Stimulated activated naive CD4-positive, alpha-beta T cell treated with Interleukin-2 at 50 U/mL for 16 hours (primary cell): ENCODE data around the gene KIAA0232.
"Not testable (repeated sequence)": the region's sequence is repeated elsewhere in the genome, so short reads cannot be mapped to it uniquely, and the experiment has no call there.

Experiments
- DNase-seq: peaks from one replicate; lab custom pipeline; 2025; lab: John Stamatoyannopoulos, UW

KIAA0232 gene

DNA sequence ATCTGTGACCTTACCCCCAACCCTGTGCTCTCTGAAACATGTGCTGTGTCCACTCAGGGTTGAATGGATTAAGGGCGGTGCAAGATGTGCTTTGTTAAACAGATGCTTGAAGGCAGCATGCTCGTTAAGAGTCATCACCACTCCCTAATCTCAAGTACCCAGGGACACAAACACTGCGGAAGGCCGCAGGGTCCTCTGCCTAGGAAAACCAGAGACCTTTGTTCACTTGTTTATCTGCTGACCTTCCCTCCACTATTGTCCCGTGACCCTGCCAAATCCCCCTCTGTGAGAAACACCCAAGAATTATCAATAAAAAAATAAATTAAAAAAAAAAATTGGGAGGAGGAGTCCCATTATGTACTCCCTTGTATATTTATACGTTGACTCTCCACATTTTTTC lies 26.2 kb upstream of the KIAA0232 start:
- not testable (repeated sequence) for DNase-seq

DNA sequence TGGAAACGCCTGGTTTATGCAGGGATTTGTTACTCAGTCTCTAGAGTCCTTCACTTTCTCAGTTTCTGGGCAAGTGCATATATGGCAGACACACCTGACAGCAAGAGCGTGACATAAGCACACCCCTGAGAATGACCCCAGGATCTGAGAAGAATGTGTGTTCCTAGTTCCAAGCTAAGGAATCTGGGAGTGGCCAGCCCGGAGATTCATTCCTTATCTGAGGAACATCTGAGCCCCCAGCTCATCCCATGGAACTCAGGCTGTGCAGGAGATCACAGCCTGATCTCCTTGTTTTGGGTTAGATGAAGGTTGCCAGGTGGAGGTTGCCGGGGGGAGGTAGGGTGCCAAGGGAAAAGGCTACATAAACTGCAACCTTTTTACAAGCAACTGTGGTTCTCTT lies 23.8 kb upstream of the KIAA0232 start:
- no peak for DNase-seq

DNA sequence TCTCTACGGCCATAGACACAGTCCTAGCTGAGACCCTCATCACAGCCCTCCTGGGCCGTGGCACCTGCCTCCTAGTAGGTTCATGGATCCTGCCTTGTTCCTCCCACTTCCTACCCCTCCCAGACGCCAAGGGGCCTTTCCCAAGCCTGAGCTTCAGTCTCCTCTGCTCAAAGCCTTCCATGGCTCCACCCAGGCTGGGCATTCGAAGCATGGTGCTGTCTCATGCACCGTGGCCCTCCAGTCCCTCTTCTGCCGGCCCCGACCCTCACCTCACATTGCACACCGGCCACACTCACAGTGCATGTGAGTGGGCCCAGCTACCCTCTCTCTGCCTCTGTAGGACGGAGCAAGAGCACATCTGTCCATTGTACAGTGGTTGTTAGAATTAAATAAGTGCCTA lies 21.7 kb upstream of the KIAA0232 start:
- no peak for DNase-seq

DNA sequence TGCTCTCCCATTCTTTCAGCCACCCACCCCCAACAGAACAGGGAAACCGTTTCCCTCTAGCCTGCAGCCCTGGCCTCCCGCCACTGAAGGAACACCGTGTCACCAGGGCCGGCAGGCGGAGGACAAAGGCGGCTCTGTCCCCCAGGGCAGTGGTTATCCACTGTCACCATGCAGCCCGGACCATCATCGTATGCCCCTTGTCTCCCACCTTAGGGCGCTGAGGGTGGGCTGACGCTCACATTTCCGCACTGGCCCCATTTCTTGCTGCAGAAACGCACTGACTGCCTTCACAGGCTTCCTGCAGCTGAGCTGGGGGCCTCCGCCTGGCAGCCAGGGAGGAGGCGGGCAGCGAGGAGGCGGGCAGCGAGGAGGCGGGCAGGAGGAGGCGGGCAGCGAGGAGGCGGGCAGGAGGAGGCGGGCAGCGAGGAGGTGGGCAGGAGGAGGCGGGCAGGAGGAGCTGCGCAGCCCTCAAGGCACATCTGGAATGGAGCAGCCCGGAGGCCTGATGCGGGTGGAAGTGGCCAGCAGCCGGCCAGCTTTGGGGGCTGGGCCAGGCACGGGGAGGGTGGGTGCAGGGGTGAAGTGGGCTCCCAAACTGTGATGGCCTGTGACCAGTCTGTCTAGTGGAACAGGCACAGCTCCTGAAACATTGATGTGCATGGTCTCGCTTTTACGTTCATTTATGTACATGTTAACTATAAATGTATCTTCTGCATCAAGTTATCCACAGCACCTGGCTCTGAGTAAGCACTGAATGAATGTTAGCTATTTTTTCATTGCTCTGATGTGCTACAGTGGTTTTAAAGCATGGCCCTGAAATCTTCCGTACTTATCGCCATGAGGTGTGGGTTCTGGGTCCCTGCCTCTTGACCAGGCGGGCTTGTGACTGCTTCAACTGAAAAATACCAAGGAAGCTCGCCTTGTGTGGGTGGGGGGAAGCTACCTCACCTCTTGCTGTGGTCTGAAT lies 20.6 kb upstream of the KIAA0232 start:
- no peak for DNase-seq

DNA sequence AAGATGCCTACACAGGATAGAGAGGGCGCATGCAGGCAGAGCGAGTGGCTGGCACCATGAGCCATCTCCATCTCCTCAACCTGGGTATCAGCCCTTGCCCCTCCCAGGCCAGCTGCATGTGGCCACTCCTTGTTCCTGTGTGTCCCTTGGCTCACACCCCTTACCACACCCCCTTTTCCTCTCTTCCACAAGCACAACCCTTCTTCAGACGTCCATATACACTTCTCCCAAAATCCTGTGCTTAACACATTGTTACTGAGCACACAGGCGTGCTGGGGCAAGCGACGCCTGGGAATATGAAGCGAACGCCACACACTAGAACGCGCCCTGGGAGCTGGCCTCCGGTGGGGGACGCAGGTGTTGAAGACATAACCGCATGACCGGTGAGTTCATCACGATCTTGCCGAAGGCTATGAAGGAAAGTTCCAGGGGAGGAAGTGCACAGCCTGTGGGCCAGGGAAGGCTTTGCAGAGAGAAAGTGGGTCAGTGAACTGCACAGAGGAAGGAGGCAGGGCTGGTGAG lies 19.1 kb upstream of the KIAA0232 start:
- DNase-seq: no peak

DNA sequence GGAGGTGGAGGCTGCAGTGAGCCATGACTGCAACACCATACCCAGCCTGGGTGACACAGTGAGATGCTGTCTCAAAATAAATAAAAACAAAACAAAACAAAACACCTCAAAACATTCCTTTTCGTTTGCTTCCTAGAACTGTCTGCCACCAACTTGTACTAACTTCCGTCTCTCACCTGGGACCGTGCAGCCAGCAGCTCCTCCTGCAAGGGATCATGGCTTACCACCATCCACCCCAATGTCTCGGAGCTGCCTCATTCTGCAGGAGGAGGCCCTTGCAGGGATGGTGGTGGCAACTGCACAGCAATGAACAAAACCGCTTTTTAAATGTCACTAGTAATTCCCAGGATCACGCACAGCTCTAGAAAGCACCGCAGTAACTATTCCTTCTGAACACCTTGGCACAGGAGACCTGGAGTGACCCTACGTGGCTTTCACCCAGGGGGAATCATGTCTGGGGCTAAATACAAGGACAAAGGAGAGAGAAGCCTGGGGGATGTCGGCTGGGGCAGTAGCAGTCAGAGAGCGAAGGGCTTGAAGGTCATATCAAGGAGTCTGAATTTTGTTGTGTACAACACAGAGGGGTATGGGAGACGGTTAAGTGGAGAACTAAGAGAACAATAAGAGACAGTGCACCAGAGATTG lies 17.4 kb upstream of the KIAA0232 start:
- DNase-seq: no peak

DNA sequence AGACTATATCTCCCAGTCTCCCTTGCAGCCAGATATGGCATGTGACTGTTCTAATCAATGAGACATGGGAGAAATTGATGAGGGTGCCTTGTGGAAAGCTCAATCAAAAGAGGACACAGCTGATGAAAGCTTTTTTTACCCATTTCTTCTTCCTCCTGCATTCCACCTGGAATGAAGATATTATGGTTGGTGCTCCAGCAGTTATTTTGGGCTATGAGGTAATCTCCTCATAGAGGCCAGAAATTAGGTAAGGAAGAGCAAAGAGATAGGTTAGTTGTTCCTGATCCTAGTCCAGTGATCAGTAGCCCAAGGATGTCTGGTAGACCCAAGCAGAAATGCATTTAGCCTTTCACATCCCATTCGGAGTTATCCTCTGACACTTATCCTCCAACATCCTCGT lies 16.8 kb upstream of the KIAA0232 start:
- no peak for DNase-seq

DNA sequence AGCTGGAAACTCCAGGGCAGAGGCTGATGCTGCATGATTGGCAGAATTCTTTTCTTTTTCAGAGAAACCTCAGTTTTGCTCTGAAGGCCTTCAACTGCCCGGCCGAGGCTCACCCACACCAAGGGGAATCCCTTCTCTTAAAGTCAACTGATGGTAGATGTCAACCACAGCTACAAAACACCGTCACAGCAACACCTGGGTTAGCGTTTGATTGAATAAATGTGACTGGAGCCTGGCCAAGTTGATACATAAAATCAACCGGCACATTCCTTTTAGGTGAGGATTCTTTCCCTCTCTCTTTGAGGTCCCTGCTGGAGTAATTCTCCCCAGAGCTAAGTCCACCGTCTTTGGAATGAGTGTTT lies 15.2 kb upstream of the KIAA0232 start:
- no peak for DNase-seq

DNA sequence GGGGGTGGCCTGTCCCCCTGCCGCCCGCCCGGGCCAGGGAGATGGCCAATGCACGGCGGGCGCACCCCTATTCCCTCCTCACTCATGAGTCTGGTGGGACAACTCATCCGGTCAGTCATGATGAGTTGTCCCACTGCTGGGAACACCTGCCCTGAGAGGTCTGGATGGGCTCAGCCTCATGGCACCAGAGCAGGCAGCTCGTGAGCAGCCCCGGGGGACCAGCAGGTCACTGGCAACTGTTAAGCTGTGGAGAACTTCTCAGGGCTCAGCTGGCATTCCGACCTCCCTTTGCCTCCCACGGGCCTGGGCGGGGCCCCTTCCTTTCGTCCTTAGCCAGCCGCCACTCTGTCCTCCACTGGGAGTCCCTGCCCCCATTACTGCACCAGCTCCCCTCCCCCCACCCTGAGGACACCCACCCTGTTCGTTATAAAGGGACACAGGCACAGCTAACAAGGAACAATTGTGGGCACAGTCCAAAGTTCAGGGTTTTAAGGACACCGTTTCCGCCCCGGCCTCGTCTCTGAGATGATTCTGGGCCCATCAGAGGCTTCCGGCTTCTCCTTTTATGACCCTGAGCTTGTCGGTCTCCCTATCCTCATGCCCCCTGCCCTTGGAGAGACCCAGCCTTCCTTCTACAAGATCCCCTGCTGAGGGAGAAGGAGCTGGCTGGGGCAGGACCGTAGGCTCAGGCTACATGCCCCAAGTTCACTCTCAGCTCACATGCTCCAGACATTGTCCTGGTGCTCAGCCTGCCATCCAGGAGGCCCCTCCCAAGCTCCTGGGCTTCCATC lies 14.6 kb upstream of the KIAA0232 start:
- no peak for DNase-seq

DNA sequence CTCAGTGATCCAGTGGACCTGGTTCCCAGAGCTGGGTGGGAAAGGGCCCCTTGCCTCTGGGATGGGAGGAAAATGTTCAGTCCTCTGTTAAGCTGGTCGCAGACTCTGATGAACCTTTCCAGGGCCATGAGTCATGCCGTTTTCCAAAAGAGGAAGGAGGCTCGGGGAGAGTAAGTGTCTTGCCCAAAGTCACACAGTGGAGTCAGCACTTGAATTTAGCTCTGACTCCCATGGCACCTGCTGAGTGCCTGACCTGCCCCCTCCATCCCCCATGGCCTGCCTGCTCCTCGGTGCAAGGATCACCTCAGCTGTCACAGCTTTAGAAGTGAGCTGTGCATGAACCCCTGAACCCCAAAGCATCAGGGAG lies 14.0 kb upstream of the KIAA0232 start:
- DNase-seq: no peak

DNA sequence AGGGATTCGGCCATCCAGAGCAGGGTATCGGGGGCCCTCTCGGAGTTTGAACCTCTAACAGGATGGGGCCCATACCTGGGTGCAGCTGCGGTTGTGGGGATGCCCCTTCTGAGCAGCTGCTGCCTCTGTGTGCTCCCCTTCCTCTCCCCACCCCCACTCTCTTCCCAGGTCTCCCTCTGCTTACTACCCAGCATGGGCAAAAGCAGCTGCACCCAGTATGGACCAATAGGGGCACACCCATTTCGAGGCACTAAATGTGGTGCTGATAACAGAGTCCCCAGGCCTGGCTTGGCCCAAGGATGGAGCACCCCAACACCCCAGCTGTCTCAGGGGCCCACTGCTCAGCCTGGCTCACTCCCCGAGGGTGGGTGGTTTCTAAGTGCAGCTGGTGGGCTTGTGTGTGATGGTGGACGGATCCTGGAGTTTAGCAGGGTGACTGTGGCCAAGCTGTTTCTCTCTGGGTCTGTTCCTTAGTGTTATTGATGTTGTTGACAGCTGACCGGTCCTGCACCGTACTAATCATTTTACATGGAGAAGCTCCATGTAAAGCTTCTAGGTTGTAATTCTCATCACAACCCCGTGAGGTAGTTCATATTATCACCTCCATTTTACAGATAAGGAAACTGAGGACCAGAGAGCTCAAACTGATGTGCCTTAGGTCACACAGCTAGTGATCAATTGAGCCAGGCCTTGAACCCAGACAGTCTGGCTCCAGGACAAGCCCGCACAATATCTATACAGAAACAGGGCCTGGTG lies 13.1 kb upstream of the KIAA0232 start:
- DNase-seq: no peak

DNA sequence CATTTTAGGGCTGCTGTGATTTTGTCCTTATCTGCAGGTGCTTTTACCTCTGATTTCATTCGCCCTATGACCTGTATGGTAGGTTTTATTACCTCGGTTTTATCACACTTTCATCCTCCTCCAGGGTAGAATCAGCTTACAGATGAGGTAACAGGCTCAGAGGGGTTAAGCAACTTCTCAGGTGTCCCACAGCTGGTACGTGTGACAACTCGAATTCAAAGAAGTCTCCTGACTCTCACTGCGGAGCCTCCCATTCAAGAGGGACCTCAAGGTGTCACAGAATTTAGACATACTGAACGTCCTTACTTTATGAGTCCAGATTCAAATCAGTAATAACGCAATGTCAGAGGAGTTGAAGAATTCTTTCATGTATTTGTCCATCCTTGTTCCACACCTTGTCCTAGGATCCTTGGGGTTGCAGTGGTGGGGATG lies 12.5 kb upstream of the KIAA0232 start:
- no peak for DNase-seq

DNA sequence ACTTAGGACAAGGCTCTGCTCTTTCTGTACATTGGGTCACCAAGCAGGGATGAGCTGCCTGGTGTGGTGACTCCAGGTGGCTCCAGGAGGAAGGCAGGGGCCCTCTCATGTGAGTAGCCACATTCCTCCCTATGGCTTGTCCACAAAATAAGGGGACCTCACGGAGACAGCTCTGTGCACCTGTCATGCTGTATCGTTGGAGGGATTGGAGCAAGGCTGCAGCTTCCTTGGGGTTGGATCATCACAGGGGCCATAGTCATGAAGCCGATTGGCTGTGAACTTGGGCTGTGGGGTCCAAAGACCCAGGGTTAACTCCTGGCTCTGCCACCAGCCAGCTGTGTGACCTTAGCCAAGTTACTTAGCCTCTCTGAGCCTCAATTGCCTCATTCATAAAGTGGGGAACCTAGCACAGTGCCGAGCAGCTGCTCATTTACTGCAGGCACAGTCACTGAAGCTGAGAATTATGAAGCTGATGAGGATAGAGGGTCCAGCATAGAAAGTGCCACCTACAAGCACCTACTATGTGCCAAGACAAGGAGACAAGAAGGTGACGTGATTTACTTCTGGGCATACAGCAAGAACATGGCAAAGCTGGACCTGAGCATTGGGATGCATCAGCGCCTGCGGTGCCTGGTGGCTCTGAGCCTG lies 11.8 kb upstream of the KIAA0232 start:
- DNase-seq: no peak

DNA sequence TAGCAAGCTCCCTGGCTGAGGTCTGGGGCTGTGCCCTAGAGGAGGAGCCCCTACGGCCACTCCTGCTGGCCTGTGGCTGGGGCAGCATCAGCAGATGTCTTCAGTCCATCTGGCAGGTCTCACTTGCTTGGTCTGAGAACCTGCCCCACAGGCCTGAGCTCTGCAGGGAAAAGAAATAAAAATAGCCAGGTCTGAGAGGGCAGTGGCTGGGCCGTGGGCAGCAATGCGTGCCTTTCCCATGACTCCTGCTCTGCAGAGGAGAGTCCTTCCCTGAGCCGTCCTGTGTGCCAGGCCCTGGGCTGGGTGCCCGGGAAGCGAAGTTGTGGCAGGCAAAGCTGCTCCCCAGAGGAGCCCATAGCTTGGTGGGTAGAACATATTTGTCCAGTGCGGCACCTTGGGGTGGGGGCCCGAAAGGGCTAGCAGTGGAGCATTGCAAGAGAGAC lies 11.3 kb upstream of the KIAA0232 start:
- DNase-seq: no peak

DNA sequence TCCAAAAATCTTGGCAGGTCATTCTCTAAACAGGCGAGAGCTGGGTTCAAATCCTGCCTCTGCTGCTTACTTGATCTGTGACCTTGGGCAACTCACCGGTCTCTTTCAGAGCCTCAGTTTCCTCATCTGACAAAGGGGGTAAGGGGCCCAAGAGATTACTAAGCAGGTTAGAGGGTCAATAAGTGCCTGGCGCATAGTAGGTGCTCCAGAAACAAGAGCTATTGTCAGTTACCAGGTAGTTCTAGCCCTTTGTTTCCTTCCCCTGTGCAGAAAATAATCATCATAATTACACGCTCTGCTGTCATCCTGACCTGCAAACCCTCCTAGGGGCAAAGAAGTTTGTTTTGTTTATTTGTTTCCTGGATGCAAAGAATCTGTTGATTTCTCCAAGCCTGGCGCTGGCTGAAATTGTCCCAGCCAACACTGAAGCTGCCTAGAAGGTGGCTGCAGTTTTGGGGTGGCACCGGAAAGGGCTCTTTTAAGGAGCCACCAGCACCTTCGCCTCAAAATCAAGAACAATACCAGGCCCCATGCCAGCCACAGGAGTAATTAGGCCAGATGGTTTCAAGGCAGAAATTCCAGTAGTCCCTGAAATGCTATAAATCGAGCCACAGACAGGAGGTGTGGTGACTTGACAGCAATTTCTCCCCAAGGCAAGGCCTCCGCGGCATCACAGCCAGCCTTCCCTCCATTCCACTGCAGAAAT lies 10.2 kb upstream of the KIAA0232 start:
- DNase-seq: no peak

DNA sequence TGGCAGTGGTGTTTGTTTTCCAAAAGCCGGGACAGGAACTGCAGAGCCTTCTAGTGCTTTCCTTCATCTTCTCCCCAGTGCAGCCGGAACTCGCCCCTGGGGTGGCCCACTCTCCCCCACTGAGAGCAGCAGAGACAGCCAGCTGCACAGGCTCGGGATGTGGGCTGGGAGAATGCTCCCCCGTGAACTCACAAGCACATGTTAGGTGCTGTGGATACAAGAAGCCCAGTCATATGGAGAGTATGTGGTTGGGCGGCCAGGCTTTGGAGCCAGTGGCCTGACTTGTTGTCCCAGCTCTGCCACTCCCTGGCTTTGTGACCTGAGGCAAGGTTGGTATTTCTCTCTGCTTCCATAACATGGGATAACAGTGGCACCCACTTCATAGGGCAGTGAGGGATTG lies 9.4 kb upstream of the KIAA0232 start:
- DNase-seq: no peak

DNA sequence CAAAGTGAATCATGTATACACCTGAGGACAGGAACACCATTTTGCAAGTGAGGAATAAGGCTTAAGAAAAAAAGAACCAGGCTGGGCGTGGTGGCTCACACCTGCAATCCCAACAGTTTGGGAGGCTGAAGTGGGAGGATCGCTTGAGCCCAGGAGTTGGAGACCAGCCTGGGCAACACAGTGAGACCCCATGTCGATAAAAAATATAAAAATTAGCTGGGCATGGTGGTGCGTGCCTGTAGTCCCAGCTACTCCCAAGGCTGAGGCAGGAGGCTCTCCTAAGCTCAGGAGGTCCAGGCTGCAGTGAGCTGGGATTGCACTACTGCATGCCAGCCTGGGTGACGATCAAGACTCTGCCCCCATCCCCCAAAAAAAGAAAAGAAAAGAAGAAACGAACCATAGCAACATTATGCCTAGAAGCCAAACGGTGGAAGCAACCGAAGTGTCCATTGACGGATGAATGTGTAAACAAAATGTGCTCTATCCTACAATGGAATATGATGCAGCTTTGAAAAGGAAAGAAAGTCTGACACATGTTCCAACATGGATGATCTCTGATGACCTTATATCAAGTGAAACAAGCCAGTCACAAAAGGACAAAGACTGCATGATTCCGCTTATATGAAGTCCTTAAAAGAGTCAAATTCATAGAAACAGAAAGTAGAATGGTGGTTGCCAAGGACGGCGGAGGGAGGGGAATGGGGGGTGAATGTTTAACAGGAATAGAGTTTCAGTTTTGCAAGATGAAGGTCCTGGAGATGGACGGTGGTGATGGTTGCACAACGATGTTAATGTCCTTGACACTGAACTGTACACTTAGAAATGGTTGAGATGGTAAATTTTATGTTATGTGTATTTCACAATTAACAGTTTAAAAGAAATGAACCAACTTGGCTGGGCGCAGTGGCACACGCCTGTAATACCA lies 8.6 kb upstream of the KIAA0232 start:
- no peak for DNase-seq

DNA sequence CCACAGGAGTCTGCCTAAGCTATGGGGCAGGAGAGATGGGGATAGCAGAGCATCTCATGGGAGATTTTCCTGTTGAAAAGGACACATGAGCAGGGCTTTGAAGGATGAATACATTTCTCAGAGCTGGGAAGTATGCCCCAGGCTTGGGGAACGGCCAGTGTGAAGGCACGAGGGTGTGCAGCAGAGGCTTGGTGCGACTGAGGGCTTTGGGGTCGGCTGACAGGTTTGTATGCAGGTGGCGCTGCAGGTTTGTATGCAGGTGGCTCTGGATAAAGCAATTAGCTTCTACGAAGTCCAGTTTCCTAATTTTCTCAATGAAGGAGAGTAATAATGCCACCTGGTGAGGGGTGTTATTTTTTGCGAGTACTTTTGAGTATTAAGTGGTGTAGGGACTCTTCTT lies 6.8 kb upstream of the KIAA0232 start:
- DNase-seq: no peak

DNA sequence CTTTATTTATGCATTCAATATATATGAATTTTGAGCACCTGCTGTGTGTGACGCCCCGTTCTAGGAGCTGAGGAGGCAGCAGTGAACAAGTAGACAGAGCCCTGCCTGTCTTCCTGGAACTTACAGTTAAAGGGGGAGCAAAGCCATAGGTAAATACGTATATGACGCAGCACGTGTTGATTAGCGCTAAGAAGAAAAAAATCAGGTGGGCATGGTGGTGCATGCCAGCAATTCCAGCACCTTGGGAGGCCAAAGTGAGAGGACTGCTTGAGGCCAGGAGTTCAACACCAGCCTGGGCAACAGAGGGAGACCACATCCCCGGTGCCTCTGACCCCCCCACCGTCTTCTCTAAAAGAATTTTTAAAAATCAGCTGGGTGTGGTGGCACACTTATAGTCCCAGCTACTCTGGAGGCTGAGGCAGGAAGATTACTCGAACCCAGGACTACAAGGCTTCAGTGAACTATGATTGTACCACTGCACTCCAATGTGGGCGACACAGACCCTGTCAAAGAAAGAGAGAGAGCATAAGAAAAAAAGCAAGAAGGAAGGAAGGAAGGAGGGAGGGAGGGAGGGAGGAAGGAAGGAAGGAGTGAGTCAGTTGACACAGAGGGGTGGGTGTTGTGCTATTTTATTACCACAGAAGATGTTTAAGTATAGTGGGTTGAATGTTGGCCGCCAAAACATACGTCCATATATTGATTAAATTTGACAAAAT lies 5.4 kb upstream of the KIAA0232 start:
- no peak for DNase-seq
